PC-9 (cell line): ENCODE data around the gene TRABD.

ENCODE experiments used
- EZH2 ChIP-seq: fragments of 200-600 bp; sonication (generic); IDR thresholded peaks from 2 replicates; pipeline ENCODE4 v1.8.0; 2017; ENCODE audit warnings: antibody characterized with exemption, low read depth
- TF ChIP-seq, protein P1 (sequence below): fragments of 200-600 bp; sonication (generic); conservative IDR thresholded peaks from 2 replicates; pipeline ENCODE4 v1.6.1; 2017; ENCODE audit warnings: mixed run types, antibody characterized with exemption, mild to moderate bottlenecking, moderate library complexity

DNA sequence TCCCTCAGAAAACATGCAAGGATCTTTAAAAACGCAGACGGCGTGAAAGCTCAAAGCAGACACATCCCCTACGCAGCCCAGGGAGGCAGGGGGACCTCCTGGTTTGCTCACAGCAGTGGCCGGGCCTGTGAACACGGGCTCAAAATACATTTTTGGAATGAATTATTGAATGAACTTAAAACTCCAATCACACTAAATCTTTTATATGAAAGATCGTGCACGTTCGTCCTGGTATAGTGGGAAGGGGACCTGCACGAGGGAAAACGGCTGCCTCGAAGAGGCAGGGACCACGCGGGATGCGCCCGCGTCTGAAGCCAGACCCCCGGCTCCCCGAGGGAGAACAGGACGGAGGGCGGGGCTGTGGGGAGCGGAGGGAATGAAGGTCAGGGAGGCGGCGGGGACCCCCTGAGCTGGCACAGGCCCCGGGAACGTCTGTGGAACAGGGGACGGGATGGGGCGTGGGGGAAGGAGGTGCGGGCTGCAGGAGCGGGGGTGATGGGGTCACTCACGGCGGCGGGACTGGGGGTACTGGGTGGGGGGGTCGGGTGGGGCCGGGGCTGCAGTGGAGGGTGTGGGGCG lies 16.4 kb upstream of the TRABD start:
- TF ChIP-seq, protein P1, sequence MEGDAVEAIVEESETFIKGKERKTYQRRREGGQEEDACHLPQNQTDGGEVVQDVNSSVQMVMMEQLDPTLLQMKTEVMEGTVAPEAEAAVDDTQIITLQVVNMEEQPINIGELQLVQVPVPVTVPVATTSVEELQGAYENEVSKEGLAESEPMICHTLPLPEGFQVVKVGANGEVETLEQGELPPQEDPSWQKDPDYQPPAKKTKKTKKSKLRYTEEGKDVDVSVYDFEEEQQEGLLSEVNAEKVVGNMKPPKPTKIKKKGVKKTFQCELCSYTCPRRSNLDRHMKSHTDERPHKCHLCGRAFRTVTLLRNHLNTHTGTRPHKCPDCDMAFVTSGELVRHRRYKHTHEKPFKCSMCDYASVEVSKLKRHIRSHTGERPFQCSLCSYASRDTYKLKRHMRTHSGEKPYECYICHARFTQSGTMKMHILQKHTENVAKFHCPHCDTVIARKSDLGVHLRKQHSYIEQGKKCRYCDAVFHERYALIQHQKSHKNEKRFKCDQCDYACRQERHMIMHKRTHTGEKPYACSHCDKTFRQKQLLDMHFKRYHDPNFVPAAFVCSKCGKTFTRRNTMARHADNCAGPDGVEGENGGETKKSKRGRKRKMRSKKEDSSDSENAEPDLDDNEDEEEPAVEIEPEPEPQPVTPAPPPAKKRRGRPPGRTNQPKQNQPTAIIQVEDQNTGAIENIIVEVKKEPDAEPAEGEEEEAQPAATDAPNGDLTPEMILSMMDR: no peak
- no peak for TF ChIP-seq EZH2
